Right ventricle myocardium superior (tissue), 1 donor: ENCODE results near the gene SLC2A1. TPM values are rescaled to one million over a fixed set of nuclear protein-coding genes. Genes with fewer than 3 reads are reported as not detected.

Experiments
- ATAC-seq: fragments of 200-7000 bp; cut with Tn5 transposase; one replicate; pipeline ENCODE4 v1.9.1; 2020; ENCODE audit warnings: mild to moderate bottlenecking; ENCODE audit not compliant: poor library complexity
- DNase-seq: peaks from one replicate; pipeline ENCODE4 v3.0.0-alpha.2; 2020
- intact Hi-C: fragments of 100-400 bp; cut with DNase I; formaldehyde crosslinking; loops from one replicate; pipeline ENCODE4 v1.11.2; 2022
- total RNA-seq: library from RNA; stranded (reverse); fragmentation: NEBNext Ultra II Directional; extraction: Animal tissue kit (Norgen Biotek cat#: 25700); gene quantifications from one replicate; pipeline ENCODE4 v1.2.1, GENCODE V29; 2021
- donor health status: DM: no; HTN: yes; CAD: no; lungs with severe emphysema.

The SLC2A1 gene
- total RNA-seq, 1 donor from 2014 or later, result 41.2 TPM

DNA sequence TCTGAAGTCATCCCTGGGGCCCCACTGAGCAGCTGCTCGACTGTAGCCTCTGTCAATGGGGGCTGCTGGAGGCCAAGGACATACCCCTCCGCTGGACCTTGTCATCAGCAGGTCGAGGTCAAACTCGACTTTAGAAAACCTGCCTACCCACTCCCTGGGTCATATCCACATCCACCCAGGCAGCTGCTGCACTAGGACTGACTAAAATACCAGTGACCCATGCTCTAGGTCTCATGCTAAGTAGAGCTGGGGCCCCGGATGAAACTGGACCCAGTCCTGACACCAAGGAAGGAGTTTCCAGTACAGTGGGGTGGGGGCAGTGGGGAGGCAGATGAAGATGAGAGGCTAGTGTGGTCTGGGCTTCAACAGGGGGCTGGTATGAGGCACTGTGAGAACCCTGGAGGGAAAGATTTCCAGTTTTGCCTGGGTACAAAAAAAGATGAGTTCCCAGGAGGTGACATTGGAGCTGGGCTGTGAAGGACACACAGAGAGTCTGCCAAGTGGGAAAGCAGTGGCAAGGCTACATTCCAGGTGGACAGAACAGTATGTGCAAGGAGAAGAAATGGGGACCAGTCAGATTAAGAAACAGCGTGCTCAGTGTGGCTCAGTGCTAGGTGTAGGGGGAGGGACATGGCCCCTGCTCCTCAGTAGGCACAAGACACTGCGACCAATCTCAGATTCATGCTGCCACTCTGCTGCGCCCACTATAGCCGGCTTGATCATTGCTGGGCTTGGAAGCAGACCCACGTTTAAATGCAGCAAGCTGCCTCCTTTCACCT lies 12.4 kb downstream of the SLC2A1 start:
- DNase-seq (no peak), ATAC-seq (peak; percentile 63)
- intact Hi-C loops, result no loop called here

DNA sequence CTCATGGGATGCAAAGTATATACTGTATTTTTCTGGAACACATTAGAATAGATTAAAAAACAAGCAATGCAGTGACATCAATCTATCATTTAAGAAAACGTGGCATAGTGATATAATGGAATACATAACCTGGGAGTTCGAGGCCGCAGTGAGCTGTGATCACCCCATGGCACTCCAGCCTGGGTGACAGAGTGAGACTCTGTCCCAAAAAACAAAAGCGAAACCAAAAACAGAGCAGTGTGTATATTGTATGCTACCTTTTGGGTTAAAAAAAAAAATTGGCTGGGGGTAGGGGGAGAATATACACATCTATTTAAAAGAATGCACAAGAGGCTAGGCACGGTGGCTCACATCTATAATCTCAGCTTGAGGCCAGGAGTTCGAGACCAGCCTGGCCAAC lies 13.5 kb downstream of the SLC2A1 start:
- DNase-seq, result no peak
- intact Hi-C loops, result no loop called here
- no peak for ATAC-seq

DNA sequence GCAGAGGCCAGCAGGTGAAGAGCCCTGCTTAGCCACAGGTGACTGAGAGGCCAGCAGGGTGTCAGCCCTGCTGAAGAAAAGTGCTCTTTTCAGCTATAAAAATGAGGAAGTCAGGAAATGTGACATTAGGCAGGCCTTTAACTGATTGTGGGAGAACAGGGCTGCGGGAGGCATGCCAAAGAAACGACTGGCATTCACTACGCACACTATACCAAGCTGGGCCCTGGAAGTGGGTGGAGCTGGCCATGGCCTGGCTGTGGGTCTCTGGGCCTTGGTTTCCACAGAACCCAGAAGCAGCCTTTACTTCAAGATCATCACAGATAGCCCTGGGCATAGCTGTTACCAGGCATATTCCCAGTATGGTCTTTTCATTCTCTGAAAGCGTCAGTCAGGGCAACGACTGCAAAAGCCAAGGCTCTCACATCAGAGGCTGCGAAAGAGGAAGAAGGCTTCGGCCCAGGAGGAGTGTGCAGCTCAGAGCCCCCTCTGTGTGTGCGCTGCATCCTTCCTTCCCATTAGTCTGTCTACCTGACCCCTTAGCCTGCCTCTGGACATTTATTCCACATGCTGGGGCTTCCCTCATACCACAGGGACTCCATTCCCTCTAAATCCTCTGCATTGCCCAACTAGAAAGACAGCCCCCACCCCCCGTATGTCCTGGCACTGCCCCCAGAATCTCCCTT lies 14.3 kb downstream of the SLC2A1 start:
- DNase-seq (peak; percentile 86), ATAC-seq (peak; percentile 56)
- intact Hi-C loops, result no loop called here

DNA sequence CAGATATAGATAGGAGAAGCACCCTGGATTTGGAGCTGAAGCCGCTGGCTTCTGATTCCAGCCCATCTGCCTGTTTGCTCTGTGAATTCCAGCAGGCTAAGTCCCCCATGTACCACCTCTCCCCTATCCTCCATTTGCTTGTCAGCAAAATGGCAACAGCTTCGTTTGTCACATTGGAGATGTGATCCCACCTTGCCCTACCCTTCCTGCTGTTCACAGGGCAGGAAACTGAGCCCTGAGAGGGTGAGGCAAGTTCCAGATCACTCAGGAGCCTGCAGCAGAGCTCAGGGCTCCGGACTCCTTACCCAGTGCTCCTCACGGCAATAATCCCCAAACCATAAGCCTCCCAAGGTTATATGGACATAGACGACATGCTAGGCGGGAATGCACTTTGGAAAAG lies 14.9 kb downstream of the SLC2A1 start:
- intact Hi-C loops, result no loop called here
- no peak for ATAC-seq
- DNase-seq, result no peak

DNA sequence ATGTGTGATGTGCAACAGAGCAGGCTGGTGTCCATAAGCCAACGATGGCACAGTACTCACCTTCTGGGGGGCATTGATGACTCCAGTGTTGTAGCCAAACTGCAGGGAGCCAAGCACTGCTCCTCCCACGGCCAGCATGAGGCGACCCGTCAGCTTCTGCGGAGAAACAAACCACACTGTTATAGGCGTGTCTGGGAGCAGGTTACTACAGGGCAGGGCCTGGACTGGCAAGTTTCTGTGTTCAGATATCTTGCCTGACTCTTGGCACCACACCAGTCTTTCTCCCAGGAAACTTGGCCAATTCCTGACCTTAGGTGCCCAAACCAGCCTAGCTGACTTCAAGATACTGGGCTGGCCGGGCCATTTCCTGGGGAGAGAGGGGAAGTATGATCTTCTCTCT lies 15.5 kb downstream of the SLC2A1 start:
- DNase-seq (peak; percentile 74), ATAC-seq (peak; percentile 73)
- intact Hi-C loops, result no loop called here

DNA sequence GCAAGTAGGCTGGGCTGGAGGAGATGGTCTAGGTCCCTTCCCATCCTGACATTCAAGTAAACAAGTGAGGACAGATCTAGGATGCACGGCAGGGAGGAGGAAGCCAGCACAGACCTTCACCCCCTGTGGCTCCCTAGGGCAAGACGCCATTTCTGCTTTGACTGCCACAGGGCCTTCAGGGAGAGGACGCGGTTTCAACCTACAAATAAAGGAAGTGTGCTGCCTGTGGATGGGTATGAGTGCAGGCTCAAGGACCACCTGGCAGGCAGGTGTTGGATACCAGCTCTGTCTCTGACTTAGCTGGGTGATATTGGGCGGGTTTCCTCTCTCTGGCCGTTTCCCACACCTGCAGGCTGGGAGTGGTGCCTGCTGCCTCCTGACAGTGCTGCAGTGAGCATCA lies 16.2 kb downstream of the SLC2A1 start:
- no peak for ATAC-seq
- intact Hi-C loops, result no loop called here
- peak; percentile 21 for DNase-seq

DNA sequence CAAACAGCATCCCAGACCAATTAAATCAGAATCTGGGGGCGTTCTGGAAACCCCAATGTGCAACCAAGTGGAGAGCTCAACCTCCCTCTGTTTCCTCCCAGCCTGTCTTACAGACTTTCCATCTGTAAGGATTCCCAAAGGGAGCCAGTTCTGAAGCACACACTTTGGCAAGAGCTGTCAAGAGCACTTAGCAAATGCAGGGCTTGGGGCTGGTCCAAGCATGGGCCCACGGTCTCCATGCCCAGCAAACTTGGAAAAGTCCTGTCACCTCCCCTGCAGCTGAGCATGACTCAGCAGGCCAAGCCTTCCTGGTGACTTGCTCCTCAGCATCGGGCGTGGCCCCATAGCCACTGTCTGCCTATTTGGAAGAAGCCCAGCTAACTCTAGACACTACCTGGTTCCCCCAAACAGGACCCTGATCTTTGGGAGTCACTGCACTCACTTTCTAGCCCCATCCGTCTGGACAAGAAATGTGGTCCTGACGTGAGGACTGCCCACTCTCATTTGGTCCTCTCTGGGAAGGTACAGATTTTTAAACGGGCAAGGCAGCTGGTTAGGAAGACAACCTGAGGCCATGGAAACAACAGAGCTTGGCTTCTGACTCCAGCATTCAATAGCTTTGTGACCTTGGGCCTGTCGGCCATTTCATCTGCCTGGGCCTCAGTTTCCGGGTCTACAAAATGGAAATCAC lies 16.9 kb downstream of the SLC2A1 start:
- intact Hi-C loops, result no loop called here

DNA sequence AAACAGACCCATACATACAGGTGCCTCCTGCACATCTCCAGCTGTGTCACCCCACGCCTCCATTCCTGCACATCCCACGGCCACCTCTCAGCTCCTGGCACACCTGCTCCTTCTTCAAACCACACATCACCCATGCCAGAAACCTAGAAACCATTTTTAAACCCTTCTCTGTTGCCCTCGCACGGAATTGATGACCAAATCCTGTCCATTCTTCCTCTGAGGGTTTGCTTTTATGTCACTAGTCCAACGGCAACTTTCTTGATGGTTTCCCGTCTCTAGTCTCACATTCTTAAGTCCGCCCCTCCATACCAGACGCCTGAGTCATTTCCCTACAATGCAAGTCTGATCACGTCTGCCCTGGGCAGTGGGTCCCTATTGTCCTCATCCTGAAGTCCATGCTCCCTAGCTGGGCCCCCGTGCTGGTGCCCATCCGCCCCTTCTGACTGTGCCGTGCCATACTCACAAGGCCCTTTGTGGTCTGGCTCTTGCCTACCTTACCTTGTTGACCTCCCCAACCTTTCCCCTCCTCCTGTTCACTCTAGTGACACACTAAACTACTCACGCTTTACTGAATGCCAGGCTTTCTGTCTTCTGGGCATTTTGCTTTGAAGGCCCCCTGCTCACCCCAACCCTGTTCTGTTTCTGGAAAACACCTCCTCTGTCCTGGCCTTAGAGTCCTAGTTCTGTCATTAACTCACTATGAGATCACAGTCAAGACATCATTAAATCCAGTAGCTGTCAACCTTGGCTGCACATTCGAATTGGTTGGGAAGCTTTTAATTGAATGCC lies 17.6 kb downstream of the SLC2A1 start:
- intact Hi-C loops, result no loop called here
- ATAC-seq, result no peak
- peak; percentile 39 for DNase-seq

More for the DNA sequence above, 16.9 kb downstream of the SLC2A1 start:
- ATAC-seq, result peak; percentile 64
- DNase-seq, result peak; percentile 87

DNA sequence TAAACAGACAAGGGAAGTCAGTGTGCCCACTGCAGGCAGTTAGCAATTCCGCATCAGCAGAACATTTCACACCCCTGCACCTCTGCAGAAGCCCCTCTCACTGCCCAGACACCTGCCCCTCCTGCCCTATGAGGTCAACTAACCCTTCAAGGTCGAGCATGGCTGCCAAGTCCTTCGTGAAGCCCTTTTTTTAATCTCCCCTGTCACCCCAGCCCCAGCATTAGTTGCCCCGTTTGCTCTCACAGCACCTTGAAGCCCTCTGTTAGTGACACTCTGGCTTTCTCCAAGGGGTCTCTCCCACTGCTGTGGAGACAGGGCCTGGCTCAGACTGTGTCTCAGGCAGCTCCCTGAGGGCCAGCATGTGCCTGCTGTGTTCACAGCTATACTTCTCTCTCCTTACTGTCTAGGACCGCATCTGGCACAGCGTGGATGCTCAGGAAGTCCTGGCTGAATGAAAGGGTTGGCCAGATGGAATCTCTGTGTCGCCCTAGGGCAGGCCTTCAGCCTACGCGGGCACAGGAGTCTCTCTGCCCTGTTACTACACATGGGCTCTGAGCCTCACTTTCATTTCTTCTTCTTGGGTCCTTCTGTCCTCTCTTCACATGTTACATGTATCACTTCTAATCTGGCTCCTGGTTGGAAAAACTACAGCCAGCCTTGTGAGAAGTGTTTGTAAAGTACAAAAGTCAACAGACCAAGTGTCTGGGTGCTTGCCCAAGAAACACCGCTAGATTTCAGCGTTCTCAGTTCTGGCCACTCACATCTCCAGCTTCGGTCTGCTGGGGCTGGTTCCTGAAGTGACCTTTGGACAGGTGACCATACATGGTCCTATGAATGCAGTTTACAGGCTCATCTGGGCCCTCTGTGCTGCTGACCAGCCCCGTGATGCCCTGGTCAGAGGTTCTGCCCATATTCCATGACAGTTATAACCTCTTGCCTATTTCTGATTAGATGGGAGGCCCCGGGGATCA lies 19.7 kb downstream of the SLC2A1 start:
- DNase-seq, result no peak
- intact Hi-C loops, result no loop called here
- ATAC-seq, result no peak

DNA sequence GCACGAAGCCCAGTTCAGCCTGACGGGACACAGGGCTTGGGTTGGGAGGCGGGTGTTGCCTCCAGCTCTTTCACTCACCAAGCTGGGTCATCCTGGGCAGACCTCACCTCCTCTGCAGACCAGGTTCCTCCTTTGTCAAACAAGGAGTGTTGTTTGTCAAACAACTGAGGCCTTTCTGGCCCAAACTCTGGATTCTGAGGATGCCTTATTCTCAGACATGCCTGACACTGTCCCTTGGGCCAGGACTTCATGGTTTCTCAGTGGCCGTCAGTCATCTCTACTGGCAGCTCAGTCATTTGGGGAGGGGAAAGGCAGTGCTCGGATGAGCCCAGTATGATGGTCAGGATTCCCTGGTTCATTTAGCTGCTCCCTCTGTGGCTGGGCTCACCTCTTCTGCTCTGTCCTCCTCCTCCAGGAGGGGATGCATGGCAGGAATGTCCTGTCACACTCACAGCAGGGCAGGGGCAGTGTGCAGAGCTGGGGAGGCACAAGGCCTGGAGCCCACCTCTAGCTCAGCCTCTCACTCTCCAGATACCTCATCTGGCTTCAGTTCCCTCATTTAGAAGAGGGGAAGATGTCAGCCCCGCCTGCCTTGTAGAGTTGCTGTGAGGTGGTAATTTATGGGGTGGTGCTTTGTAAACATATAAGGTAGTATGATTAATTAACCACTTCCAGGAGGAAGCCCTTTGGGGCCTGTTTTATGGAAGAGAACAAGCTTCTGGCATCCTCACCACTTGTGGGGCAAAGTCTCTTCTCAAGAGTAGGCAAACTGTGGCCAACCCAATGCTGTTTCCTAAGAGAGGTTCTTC lies 20.6 kb downstream of the SLC2A1 start:
- DNase-seq, result no peak
- ATAC-seq, result no peak
- intact Hi-C loops, result no loop called here

DNA sequence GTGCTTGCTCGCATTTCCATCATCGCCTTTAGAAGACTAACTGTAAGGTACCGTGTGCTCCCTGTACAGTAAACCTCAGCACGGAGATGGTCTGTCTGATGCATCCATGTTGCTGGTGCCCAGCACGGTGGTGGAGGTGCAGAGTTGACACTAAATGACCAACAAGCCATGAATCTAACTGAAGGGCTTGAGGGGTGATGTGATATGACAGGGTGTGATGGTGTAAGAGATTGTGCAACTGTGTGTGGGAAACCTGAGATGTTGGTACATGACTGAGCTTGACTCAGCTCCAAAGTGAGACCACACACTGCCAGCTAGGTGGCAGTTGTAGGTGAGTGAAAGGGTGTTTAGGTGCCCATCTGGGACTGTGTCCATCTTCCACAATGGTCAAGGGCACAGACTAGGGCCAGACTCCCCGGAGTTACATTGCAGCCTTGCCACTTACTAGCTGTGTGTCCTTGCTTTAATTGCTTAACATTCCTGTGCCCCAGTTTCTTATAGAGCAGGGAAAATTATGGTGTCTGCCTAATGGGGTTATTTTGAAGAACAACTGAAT lies 21.4 kb downstream of the SLC2A1 start:
- DNase-seq, result no peak
- ATAC-seq, result no peak
- intact Hi-C loops, result no loop called here

DNA sequence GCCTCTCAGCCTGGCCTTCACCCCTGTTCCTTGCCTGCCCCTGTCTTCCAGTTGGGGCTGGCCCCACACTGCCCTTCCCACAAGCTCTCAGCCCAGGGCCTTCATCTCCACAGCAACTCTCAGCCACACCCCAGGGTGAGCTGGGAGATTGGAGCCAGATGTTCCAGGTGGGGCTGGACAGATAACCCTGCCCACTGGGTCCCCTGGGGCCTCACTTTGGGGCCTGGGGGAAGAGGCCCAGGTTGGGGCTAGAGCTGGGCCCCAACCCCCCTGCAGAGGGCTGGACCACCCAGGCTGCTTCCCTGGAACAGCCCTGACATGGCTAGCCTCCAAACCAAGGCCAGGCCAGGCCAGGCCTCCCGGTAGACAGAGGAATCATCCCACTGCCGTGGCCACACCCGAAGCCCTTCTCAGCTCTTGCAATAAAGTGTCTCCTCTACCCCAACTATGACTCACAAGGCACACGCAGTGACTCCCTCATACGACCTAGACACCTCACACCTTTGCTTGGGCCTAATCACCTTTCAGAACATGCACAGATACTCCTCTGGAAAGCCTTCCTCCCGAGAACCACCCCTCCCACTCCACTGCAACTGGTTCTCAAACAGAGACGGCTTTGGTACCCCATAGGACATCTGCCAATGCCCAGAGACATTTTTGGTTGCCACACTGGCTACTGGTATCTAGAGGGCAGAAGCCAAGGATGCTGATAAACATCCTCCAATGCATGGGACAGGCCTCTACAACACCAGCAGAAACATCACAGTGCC lies 22.2 kb downstream of the SLC2A1 start:
- ATAC-seq (no peak), DNase-seq (no peak)
- intact Hi-C loops, result no loop called here

DNA sequence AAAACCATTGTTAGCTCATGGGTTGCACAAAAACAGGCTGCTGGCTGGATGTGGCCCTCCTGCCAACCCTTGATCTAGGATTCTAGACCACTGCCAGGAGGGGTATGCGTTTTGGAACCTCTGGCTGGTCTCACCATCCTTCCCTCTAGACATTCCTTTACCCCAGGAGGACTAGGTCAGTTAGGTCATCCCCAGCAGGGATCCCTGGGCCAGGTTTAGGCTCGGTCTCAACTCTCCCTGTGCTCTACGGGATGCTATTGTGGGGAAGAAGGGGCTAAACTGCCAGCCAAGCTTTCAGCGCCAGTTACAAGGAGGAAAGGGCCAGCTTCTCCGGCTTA lies 22.7 kb downstream of the SLC2A1 start:
- intact Hi-C loops, result no loop called here
- DNase-seq (no peak), ATAC-seq (no peak)

DNA sequence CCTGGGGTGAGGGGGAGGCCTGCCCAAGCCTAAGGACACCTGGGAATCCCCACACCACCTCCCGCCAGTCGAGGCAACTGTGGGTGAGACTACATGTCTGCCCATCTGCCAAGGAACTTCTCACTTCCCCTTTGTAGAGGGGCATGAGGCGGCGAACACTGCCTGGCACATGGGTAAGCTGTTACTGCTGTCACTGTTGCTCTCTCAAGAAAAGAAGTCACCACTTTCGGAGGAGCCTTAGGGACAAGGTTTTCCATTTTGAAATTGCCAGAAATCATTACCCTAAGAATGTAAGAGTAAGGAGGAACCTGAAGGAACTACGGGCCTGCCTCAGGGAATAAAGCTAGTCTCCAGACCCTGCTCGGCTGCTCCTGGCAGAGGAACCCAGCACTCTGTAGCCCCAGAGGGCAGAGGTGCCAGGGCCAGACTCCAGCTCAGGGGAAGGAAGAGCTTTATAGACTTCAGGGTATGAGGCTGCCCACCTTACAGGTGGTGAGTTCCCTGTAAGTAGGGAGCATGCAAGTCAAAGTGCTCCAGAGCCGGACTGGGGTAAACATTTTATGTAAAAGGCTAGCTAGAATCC lies 23.3 kb downstream of the SLC2A1 start:
- ATAC-seq (no peak), DNase-seq (no peak)
- intact Hi-C loops, result no loop called here

DNA sequence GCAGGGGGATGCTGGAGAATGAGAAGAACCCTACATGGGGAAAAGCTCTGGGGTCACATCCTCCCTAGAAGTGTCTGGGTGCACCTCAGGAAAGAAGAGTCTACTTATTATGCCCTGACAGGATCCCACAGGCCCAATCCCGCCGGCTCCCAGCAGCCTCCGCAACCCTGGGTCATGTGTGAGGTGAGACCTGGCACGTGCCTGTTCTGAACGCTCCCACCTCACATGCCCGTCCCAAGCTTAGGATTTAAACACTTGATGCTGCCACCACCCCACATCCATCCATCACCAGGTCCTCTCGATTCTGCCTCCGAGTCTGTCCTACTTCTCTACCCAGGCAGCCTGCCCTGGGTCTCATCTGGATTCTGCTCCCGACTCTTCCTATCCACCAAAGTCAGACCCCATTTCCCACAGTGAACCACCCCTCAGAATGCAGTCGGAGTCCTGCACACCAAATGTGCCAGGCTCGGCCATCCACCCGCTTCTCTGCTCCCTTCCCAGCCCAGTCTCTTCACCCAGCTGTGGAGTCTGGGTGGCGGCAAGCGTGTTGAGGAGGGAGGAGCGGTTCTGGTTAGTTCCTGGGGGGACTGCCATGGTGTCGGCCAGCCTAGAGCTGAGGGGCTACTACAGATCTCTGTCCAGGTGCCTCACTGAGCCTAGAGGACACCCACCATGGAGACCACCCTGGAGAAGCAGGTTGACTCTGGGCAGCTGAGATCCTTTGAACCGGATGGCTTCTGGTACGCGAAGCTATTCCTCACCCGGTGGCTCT lies 23.9 kb downstream of the SLC2A1 start:
- no peak for DNase-seq

More for the DNA sequence above, 23.9 kb downstream of the SLC2A1 start:
- intact Hi-C loops, result loop anchor here (5.0 kb wide), 1 partner anchor 133 kb away; no protein-coding TSS in a partner anchor
- no peak for ATAC-seq
